ENCODE measurements around the gene CKMT2. TPM values are rescaled to one million over a fixed set of nuclear protein-coding genes. Genes with fewer than 3 reads are reported as not detected.

CKMT2 gene
- total RNA-seq, 2 donors from 2014 or later = 909 to 1,365 TPM

Other genes with a start within 250 kb of the CKMT2 start
- 10 to 100 TPM in 1 of 2 donors, 1 to 10 TPM in 1; 9.4 to 10.3 TPM for gene ZCCHC9, start 68.3 kb downstream of the CKMT2 start, total RNA-seq
- not detected for gene ACOT12, start 160.8 kb downstream of the CKMT2 start, total RNA-seq

Measured in right atrium auricular region (tissue), 2 donors.